Bone marrow (tissue), 2 donors: ENCODE measurements around the gene NEMP2.
"Not testable (repeated sequence)": the region's sequence is repeated elsewhere in the genome, so short reads cannot be mapped to it uniquely, and the experiment has no call there.

Source experiments
- DNase-seq, 2 donors: peaks; one replicate each; lab custom pipeline; 2025; lab: John Stamatoyannopoulos, UW

NEMP2 gene

DNA sequence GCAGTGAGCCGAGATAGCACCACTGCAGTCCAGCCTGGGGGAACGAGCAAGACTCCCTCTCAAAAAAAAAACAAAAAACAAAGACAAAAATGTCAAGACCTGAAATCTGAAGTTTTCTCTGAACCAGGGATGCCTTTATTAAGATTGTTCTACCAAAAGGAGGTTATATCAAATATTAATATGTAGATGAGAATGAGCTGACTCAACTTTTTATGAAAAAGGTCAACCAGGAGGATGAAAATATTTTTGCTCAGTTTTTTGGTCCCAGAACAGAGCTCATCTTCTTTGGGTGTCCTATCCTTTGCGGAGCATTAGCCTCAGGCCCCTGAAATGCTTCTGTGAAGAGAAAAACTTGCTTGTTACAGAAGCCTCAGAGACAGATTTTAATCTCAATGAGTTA is 44.0 kb downstream of the NEMP2 start:
- DNase-seq: no peak

DNA sequence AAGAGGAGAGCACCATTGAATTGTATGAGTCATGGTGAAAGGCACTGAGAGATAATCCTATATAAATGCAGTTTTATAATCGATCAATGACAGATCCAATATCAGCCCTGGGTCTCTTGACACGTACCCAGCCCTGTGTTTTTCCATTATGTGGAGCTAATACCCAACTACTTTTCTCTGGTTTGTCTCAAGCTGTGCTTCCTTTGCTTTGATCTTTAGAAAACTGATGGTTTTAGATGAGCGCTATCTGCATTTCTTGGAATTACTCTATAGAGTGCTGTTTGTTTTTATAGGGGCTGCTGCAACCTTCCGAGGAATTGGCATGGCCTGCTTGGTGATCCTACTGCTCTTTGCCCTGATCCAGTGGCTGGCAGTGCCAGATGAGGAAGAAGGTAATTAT is 45.0 kb downstream of the NEMP2 start:
- DNase-seq: no peak

DNA sequence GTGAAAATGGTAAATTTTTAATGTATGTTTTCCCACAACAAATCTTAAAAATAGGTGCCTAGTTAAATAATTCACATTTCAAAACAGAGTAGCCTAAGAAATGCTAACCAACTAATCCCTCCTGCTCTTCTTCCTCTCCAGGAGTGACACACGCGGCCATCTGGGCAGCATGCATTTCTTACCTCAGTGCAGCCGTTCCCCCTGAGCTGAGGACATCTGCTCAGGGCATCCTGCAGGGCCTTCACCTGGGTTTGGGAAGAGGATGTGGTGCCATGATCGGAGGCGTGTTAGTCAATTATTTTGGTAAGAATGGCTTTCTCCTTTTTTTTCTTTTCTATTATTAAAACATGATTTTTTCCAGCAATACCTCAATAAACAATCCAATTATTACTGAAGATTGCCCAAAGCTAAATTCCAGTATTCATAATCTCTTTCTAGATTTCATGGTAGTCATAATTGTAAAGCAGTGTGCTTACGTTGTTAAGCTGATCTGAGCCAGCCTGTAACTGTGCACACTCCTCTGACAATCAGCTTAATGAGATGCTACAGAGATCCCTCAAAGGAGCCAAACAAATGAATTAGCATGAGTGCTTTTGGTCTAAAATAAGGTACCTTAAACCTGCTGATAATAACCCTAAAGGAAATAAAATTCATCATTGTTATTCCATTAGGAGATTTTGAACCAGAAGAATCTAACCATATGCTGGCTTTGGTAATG is 45.8 kb downstream of the NEMP2 start:
- no peak for DNase-seq

GRCh38 chr2:190486037-190486623 is 48.4 kb downstream of the NEMP2 start:
- DNase-seq: no peak

DNA sequence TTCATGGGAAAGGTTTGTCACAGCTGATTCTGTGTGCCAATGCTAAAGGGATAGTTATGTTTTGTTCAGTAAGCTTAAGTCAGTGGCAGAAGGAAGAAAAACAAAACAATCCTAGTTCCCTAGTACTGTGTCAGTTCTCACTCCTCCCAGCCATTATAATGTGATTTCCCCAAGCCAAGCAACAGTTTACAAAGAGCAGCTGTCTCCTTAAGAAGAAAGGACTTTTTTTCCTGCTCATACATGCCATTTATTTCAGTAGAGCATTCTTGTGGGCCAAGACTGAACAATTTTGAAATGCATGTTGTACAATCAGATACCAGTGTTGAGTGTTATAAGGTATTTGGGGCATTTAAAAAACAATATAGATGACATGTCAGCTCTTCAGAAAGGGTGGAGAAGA is 52.1 kb downstream of the NEMP2 start:
- no peak for DNase-seq

DNA sequence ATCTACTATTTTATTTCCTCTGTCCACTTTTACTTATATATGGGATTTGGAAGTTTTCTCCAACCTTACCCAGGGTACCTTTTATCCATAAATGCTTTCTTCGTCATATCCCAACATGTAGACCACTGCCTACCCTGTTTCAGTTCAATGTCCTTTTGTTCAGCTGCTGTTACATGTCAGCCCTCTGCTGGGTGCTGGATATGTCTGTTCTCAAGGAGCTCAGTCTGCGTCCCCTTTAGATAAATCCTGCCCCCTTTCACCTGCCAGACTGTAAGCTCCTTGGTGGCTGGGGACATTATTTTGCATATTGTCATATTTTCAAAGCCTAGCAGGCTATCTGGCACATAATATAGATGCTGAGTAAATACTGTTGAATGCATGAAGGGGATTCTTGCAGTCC is 53.2 kb downstream of the NEMP2 start:
- DNase-seq: no peak

- DNase-seq: no peak
Measured at GRCh38 chr2:190478572-190479195, 55.8 kb downstream of the NEMP2 start.

GRCh38 chr2:190477661-190478454 is 56.7 kb downstream of the NEMP2 start:
- DNase-seq: no peak

GRCh38 chr2:190470256-190470826 is 64.2 kb downstream of the NEMP2 start:
- DNase-seq: no peak

- peak in 1 of 2 donors; percentile 30 for DNase-seq
Measured at GRCh38 chr2:190469771-190470170, 64.8 kb downstream of the NEMP2 start.

DNA sequence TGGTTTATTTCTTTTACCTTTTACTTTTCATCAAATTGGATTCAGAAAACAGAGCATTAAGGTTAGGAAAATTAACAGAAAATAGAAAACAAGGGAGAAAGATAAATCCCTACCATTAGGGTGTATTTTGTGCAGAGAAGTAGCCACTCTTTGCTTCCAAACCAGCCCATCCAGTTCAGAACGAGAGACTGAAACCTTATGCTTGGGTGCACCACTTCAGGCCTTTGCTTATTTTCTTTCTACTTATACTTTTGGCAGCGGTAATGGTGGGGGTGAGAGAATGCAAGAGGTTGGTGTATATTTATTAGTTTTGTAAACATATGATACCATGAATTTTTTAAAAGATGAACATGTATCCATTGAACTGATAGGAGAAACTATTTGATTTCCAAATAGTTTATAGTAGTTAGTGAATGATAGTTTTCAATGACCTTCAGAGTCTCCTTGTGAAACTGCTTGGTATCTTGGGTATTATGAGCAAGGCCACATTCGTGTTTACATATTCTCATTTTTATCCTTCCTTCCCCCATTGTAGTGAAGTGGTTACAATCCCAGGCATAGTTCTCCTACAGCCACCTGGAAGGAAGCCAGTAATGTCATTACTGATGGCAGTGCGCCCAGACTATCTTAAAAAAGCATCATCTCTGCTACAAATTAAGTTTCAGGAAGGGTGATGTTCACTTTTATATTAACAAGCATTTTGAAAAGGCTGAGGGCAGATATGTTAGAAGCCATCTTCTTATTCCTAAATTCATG is 65.5 kb downstream of the NEMP2 start:
- peak; percentile 1 to 90 for DNase-seq

- not testable (repeated sequence) for DNase-seq
Measured at GRCh38 chr2:190468354-190468753, 66.2 kb downstream of the NEMP2 start.

GRCh38 chr2:190467575-190468083 is 66.9 kb downstream of the NEMP2 start:
- no peak for DNase-seq

GRCh38 chr2:190466819-190467446 is 67.6 kb downstream of the NEMP2 start:
- DNase-seq: no peak

DNA sequence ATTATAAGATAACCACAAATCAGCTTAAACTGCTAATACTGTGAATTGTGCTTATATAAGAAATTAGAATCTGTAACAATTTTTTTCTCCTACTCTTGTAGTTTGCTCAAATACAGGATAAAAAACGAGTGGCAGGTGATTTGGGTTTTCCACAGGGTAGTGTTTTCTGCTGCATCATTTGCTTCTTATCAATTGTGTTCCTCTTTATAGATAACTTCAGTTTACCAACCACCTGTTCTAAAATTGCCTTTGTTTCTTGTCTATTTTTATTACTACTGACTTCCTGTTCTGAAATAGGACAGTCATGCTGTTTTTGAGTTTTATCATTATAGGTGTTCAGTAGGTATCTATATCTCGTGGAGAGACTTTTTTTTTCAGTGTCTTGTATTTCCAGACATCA is 69.5 kb downstream of the NEMP2 start:
- no peak for DNase-seq

GRCh38 chr2:190462611-190463010 is 71.9 kb downstream of the NEMP2 start:
- DNase-seq: no peak

DNA sequence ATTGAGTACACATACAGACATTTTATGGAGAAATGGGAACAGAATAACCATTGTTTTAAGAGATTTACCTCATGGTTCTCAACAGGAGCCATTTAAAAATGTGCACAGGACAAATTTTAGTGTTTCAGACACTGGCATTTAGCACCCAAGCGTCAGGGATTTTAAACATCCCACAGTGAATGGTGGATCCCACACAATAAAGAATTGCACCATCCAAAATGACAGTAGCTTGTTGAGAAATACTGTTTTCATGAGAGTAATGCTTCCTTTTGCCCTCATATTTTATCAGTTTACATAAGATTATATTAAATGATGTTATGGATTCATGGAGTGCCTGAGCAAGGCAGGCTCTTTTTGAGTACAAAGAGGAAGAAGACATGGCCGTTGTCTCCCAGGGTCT is 72.3 kb downstream of the NEMP2 start:
- no peak for DNase-seq

DNA sequence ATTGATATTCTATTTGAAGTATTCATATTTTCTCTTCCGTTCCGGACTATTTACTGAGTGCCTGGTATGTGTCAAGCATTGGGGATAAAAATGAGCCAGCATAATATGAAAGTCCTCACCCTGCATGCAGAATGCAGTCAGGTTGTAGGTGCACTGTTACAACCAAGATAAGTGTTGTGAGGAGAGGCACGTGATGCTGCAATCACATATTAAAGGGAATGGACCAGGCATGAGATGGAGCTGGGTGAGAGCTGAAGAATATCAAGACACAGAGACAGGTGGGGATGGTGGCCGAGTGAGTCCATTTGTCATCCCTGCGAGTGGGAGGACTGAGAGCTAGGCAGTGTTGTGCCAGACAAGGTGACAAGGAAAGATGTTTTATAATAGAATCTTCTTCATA is 74.0 kb downstream of the NEMP2 start:
- no peak for DNase-seq

- no peak for DNase-seq
Measured at GRCh38 chr2:190459881-190460280, 74.6 kb downstream of the NEMP2 start.

- DNase-seq: no peak
Measured at GRCh38 chr2:190458352-190459107, 76.0 kb downstream of the NEMP2 start.
